Trophoblast cell (in vitro differentiated cells and primary cell): ENCODE measurements around the gene ETFA.

Experiments used
- DNase-seq, 2 donors: peaks; one replicate each; pipeline ENCODE4 v3.0.0-alpha.2; 2016
- H2AFZ ChIP-seq: 2 replicates; pipeline ENCODE4 v1.6.1; 2013; ENCODE audit warnings: low read length, moderate library complexity, mild to moderate bottlenecking; ENCODE audit not compliant: insufficient read depth, poor library complexity
- H2AK5ac ChIP-seq: 2 replicates; pipeline ENCODE4 v1.6.1; 2013; ENCODE audit warnings: mild to moderate bottlenecking, low read length
- H2BK120ac ChIP-seq: 2 replicates; pipeline ENCODE4 v1.6.1; 2013; ENCODE audit warnings: low read length, mild to moderate bottlenecking, moderate library complexity; ENCODE audit not compliant: insufficient read depth, poor library complexity
- H2BK12ac ChIP-seq: 2 replicates; pipeline ENCODE4 v1.6.1; 2013; ENCODE audit warnings: mild to moderate bottlenecking, low read length, moderate library complexity
- H2BK5ac ChIP-seq: 2 replicates; pipeline ENCODE4 v1.6.1; 2013; ENCODE audit warnings: low read length, low read depth, moderate library complexity, mild to moderate bottlenecking; ENCODE audit not compliant: poor library complexity
- H3K14ac ChIP-seq: 2 replicates; pipeline ENCODE4 v1.6.1; 2013; ENCODE audit warnings: mild to moderate bottlenecking, low read length
- H3K18ac ChIP-seq: 2 replicates; pipeline ENCODE4 v1.6.1; 2013; ENCODE audit warnings: mild to moderate bottlenecking, low read length
- H3K23ac ChIP-seq: 2 replicates; pipeline ENCODE4 v1.6.1; 2013; ENCODE audit warnings: low read length
- H3K27ac ChIP-seq: 2 replicates; pipeline ENCODE4 v1.5.1; 2013; ENCODE audit warnings: low read depth, mild to moderate bottlenecking, inconsistent platforms, low read length, moderate library complexity
- H3K27me3 ChIP-seq: 2 replicates; pipeline ENCODE4 v1.6.1; 2013; ENCODE audit warnings: inconsistent platforms, mild to moderate bottlenecking, low read length, moderate library complexity; ENCODE audit not compliant: insufficient read depth
- H3K36me3 ChIP-seq, 2 experiments: 1 replicate in 1 of 2; 2 replicates in 1 of 2; pipeline ENCODE4 v1.6.1; 2013; ENCODE audit warnings: low read length in 2 of 2, mild to moderate bottlenecking in 2 of 2, moderate library complexity in 1 of 2; ENCODE audit not compliant: insufficient read depth in 2 of 2, control insufficient read depth in 1 of 2
- H3K4ac ChIP-seq: 2 replicates; pipeline ENCODE4 v1.6.1; 2013; ENCODE audit warnings: low read depth, mild to moderate bottlenecking, low read length, moderate library complexity
- H3K4me1 ChIP-seq, 2 experiments: 1 replicate in 1 of 2; 2 replicates in 1 of 2; pipeline ENCODE4 v1.6.1; 2013; ENCODE audit warnings: low read length in 2 of 2, mild to moderate bottlenecking in 2 of 2, moderate library complexity in 1 of 2; ENCODE audit not compliant: insufficient read depth in 2 of 2, control insufficient read depth in 1 of 2
- H3K4me2 ChIP-seq: 2 replicates; pipeline ENCODE4 v1.6.1; 2013; ENCODE audit warnings: inconsistent platforms, mild to moderate bottlenecking, low read length, moderate library complexity
- H3K4me3 ChIP-seq: 2 replicates; pipeline ENCODE4 v1.5.1; 2013; ENCODE audit warnings: mild to moderate bottlenecking, low read depth, low read length, inconsistent platforms
- H3K79me1 ChIP-seq: one replicate; pipeline ENCODE4 v1.6.1; 2013; ENCODE audit warnings: low read length
- H3K79me2 ChIP-seq: 2 replicates; pipeline ENCODE4 v1.6.1; 2013; ENCODE audit warnings: low read length, mild to moderate bottlenecking; ENCODE audit not compliant: control insufficient read depth, insufficient read depth, poor library complexity
- H3K9ac ChIP-seq: 2 replicates; pipeline ENCODE4 v1.6.1; 2013; ENCODE audit warnings: mild to moderate bottlenecking, low read length
- H3K9me3 ChIP-seq: 2 replicates; pipeline ENCODE4 v1.6.1; 2013; ENCODE audit warnings: low read depth, mild to moderate bottlenecking, control low read depth, inconsistent platforms, low read length; ENCODE audit not compliant: insufficient read depth
- H4K12ac ChIP-seq: 2 replicates; pipeline ENCODE4 v1.6.1; 2013; ENCODE audit warnings: low read depth, mild to moderate bottlenecking, low read length, moderate library complexity
- H4K8ac ChIP-seq: 2 replicates; pipeline ENCODE4 v1.6.1; 2013; ENCODE audit warnings: low read depth, mild to moderate bottlenecking, low read length, moderate library complexity
- H4K91ac ChIP-seq: one replicate; pipeline ENCODE4 v1.6.1; 2013; ENCODE audit warnings: low read depth, mild to moderate bottlenecking, low read length, moderate library complexity
- WGBS: extraction: QIAGEN DNeasy Blood & Tissue Kit; methylation state at CpG from one replicate; pipeline ENCODE4 v1.1.7; 2013; ENCODE audit warnings: missing lambda C conversion rate; ENCODE audit not compliant: insufficient read length, insufficient coverage; ENCODE audit errors: extremely low coverage; 5-methylcytosine and 5-hydroxymethylcytosine counted together

Gene ETFA

GRCh38 chr15:76217882-76218217 is 93.4 kb downstream of the ETFA start:
- Histone ChIP-seq H3K4me3 (no peak overlapping the region), H3K4me2 (no peak overlapping the region), H3K9me3 (no peaks in the 10 kb centered on the region), H4K91ac (no peak overlapping the region), H3K14ac (no peak overlapping the region), H3K18ac (no peak overlapping the region), H2BK5ac (no peak overlapping the region), H3K9ac (no peak overlapping the region), H3K79me1 (no peaks in the 10 kb centered on the region), H3K36me3 (peaks cover 13 to 19% of the 10 kb centered on the region in 2 experiments), H4K8ac (no peak overlapping the region), H2AK5ac (no peak overlapping the region), H3K4me1 (peaks cover 0 to 6% of the 10 kb centered on the region in 2 experiments), H4K12ac (no peak overlapping the region), H3K27ac (no peak overlapping the region), H2BK120ac (no peak overlapping the region), H3K4ac (no peak overlapping the region), H2AFZ (no peak overlapping the region), H3K27me3 (no peaks in the 10 kb centered on the region), H3K23ac (no peak overlapping the region), H2BK12ac (no peak overlapping the region), H3K79me2 (no peaks in the 10 kb centered on the region)
- WGBS = no CpG with 5 or more reads among the region's 5 CpGs
- no peak for DNase-seq

GRCh38 chr15:76217029-76217881 is 94.0 kb downstream of the ETFA start:
- no peak overlapping the region for H3K18ac ChIP-seq
- no peak overlapping the region for H3K4me2 ChIP-seq
- H3K79me1 ChIP-seq = no peaks in the 10 kb centered on the region
- H2AK5ac ChIP-seq = no peak overlapping the region
- H3K9ac ChIP-seq = no peak overlapping the region
- H3K79me2 ChIP-seq = no peaks in the 10 kb centered on the region
- no peak overlapping the region for H2AFZ ChIP-seq
- H2BK12ac ChIP-seq = no peak overlapping the region
- no CpG with 5 or more reads among the region's 7 CpGs for WGBS
- H3K14ac ChIP-seq = no peak overlapping the region
- DNase-seq = no peak
- no peak overlapping the region for H3K23ac ChIP-seq
- peaks cover 0 to 6% of the 10 kb centered on the region in 2 experiments for H3K4me1 ChIP-seq
- no peaks in the 10 kb centered on the region for H3K27me3 ChIP-seq
- H4K91ac ChIP-seq = no peak overlapping the region
- no peaks in the 10 kb centered on the region for H3K9me3 ChIP-seq
- no peak overlapping the region for H3K27ac ChIP-seq
- H4K8ac ChIP-seq = no peak overlapping the region
- H3K4ac ChIP-seq = no peak overlapping the region
- H4K12ac ChIP-seq = no peak overlapping the region
- no peak overlapping the region for H2BK5ac ChIP-seq
- no peak overlapping the region for H2BK120ac ChIP-seq
- no peak overlapping the region for H3K4me3 ChIP-seq
- peaks cover 13 to 22% of the 10 kb centered on the region in 2 experiments for H3K36me3 ChIP-seq

GRCh38 chr15:76215634-76216033 is 95.6 kb downstream of the ETFA start:
- no peak overlapping the region for H3K23ac ChIP-seq
- H2BK5ac ChIP-seq = no peak overlapping the region
- no peak overlapping the region for H3K18ac ChIP-seq
- H2BK12ac ChIP-seq = no peak overlapping the region
- no peaks in the 10 kb centered on the region for H3K79me2 ChIP-seq
- no CpG with 5 or more reads among the region's 1 CpG for WGBS
- no peak overlapping the region for H2AFZ ChIP-seq
- no peak overlapping the region for H3K4ac ChIP-seq
- H3K9me3 ChIP-seq = no peaks in the 10 kb centered on the region
- H3K27me3 ChIP-seq = no peaks in the 10 kb centered on the region
- H3K79me1 ChIP-seq = no peaks in the 10 kb centered on the region
- no peak overlapping the region for H2BK120ac ChIP-seq
- H3K4me3 ChIP-seq = no peak overlapping the region
- H4K12ac ChIP-seq = no peak overlapping the region
- H4K8ac ChIP-seq = no peak overlapping the region
- H3K36me3 ChIP-seq = peaks cover 21 to 35% of the 10 kb centered on the region in 2 experiments
- no peak overlapping the region for H2AK5ac ChIP-seq
- no peak overlapping the region for H3K14ac ChIP-seq
- no peak overlapping the region for H3K9ac ChIP-seq
- H3K27ac ChIP-seq = no peak overlapping the region
- H3K4me2 ChIP-seq = no peak overlapping the region
- peaks cover 0 to 6% of the 10 kb centered on the region in 2 experiments for H3K4me1 ChIP-seq
- no peak overlapping the region for H4K91ac ChIP-seq
- no peak for DNase-seq

- H4K8ac ChIP-seq = no peak overlapping the region
- H3K9ac ChIP-seq = no peak overlapping the region
- no peak overlapping the region for H4K91ac ChIP-seq
- H3K4me2 ChIP-seq = no peak overlapping the region
- no peak overlapping the region for H3K23ac ChIP-seq
- H3K4me1 ChIP-seq = no peaks in the 10 kb centered on the region
- H4K12ac ChIP-seq = no peak overlapping the region
- H2BK5ac ChIP-seq = no peak overlapping the region
- no peak for DNase-seq
- no peaks in the 10 kb centered on the region for H3K9me3 ChIP-seq
- H2AFZ ChIP-seq = no peak overlapping the region
- no peak overlapping the region for H3K4me3 ChIP-seq
- no peak overlapping the region for H2BK120ac ChIP-seq
- H3K27ac ChIP-seq = no peak overlapping the region
- no peak overlapping the region for H3K4ac ChIP-seq
- no CpG with 5 or more reads among the region's 3 CpGs for WGBS
- H2AK5ac ChIP-seq = no peak overlapping the region
- H2BK12ac ChIP-seq = no peak overlapping the region
- H3K14ac ChIP-seq = no peak overlapping the region
- H3K18ac ChIP-seq = no peak overlapping the region
- peaks cover 25 to 47% of the 10 kb centered on the region in 2 experiments for H3K36me3 ChIP-seq
- H3K79me2 ChIP-seq = no peaks in the 10 kb centered on the region
- no peaks in the 10 kb centered on the region for H3K79me1 ChIP-seq
- H3K27me3 ChIP-seq = no peaks in the 10 kb centered on the region
These were observed 101.3 kb downstream of the ETFA start for GRCh38 chr15:76209942-76210341.
